Measurements from ENCODE around the gene C4BPB. TPM values are rescaled to one million over a fixed set of nuclear protein-coding genes. Genes with fewer than 3 reads are reported as not detected.

The C4BPB gene
- polyA plus RNA-seq, 1 donor (not counting 4 experiments of a cell fraction or from before 2014, with no cell fraction given), result not detected

DNA sequence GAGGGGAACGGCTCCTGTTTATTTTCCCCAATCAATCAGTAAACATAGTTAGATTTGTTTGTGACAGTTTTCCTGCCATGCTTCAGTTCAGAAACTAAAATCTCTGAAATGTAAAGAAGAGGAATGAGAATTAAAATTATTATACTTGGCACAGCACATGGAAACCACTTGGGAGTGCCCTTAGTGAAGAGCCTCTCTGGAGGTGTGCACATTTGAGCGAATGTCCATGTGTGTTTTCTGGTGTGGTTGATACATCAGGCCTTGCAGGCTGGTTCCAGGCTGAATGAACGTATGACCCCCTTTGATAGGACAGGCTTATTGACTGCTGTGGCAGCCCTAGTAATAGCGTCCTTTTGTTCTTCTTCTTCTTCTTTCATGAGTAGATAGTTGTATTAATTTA, 42.5 kb downstream of the C4BPB start:
- DNase-seq (ENCODE audit: low read depth, low spot score) (no peak), FAIRE-seq (no peak)
- no peak overlapping the region for H3K4me3 ChIP-seq (ENCODE audit: control insufficient read depth in 2 of 3, extremely low read depth in 1 of 3, insufficient read depth in 2 of 3, low read depth in 1 of 3, low read length in 3 of 3)
- H3K36me3 ChIP-seq (ENCODE audit: control insufficient read depth in 2 of 2, extremely low read depth in 1 of 2, insufficient read depth in 2 of 2, low read length in 2 of 2), result no peaks in the 10 kb centered on the region
- H3K9ac ChIP-seq (ENCODE audit: control insufficient read depth, extremely low read depth, insufficient read depth, low read length), result no peak overlapping the region
- no peak overlapping the region for H3K4me2 ChIP-seq (ENCODE audit: control insufficient read depth, extremely low read depth, insufficient read depth, low read depth, low read length)
- H3K79me2 ChIP-seq (ENCODE audit: control insufficient read depth, insufficient read depth, low read length), result no peaks in the 10 kb centered on the region
- H3K27ac ChIP-seq (ENCODE audit: control insufficient read depth, insufficient read depth, low read length), result no peak overlapping the region
- no peaks in the 10 kb centered on the region for H3K9me1 ChIP-seq (ENCODE audit: control insufficient read depth, extremely low read depth, insufficient read depth, low read length)
- no peaks in the 10 kb centered on the region for H4K20me1 ChIP-seq (ENCODE audit: control insufficient read depth, extremely low read depth, insufficient read depth, low read length)
- dilution Hi-C loops (cut with MboI; ENCODE audit: extremely low pct_ligation_motif_present, low sequenced_read_pairs), result no loop called here
- TF ChIP-seq CTCF (optimal IDR thresholded peaks at IDR 0.05 in 1 of 3, IDR thresholded peaks at IDR 0.05 in 1 of 3, conservative IDR thresholded peaks at IDR 0.05 in 1 of 3; ENCODE audit: extremely low read depth in 1 of 3, insufficient read depth in 2 of 3, low read length in 3 of 3), result no peak
- TF ChIP-seq EZH2 (IDR thresholded peaks at IDR 0.05; ENCODE audit: low read length), result no peak
- H3K27me3 ChIP-seq (ENCODE audit: control insufficient read depth, extremely low read depth, insufficient read depth, low read length), result no peaks in the 10 kb centered on the region
- no peaks in the 10 kb centered on the region for H3K9me3 ChIP-seq (ENCODE audit: control insufficient read depth, low read depth, low read length)
- H3K4me1 ChIP-seq (ENCODE audit: control insufficient read depth, extremely low read depth, insufficient read depth, low read length), result no peaks in the 10 kb centered on the region
- H2AFZ ChIP-seq (ENCODE audit: control insufficient read depth, low read length), result no peak overlapping the region

DNA sequence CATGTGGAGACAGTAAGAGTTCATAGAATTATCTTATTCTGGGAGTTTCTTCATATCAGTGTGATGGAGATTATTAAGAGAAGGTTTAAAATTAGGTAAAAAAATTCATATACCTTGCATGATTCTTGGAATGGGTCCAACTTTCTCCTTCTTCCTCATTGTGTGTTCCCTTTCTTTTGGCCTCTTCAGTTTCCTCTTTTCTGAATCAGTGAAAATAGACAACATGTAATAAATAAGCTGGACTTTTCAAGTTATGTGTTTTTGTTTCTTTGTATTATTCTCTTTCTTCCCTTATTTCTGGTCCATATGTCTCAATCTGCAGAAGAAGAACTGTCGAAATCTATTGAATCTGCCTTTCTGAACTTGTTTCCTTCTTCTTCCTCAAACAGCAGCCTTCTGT, 45.9 kb downstream of the C4BPB start:
- Histone ChIP-seq H3K27ac (ENCODE audit: control insufficient read depth, insufficient read depth, low read length) (no peak overlapping the region), H3K4me3 (ENCODE audit: control insufficient read depth in 2 of 3, extremely low read depth in 1 of 3, insufficient read depth in 2 of 3, low read depth in 1 of 3, low read length in 3 of 3) (no peak overlapping the region), H3K4me1 (ENCODE audit: control insufficient read depth, extremely low read depth, insufficient read depth, low read length) (no peaks in the 10 kb centered on the region), H3K36me3 (ENCODE audit: control insufficient read depth in 2 of 2, extremely low read depth in 1 of 2, insufficient read depth in 2 of 2, low read length in 2 of 2) (no peaks in the 10 kb centered on the region), H3K9ac (ENCODE audit: control insufficient read depth, extremely low read depth, insufficient read depth, low read length) (no peak overlapping the region), H4K20me1 (ENCODE audit: control insufficient read depth, extremely low read depth, insufficient read depth, low read length) (no peaks in the 10 kb centered on the region), H3K9me1 (ENCODE audit: control insufficient read depth, extremely low read depth, insufficient read depth, low read length) (no peaks in the 10 kb centered on the region), H2AFZ (ENCODE audit: control insufficient read depth, low read length) (no peak overlapping the region), H3K4me2 (ENCODE audit: control insufficient read depth, extremely low read depth, insufficient read depth, low read depth, low read length) (no peak overlapping the region), H3K27me3 (ENCODE audit: control insufficient read depth, extremely low read depth, insufficient read depth, low read length) (no peaks in the 10 kb centered on the region), H3K9me3 (ENCODE audit: control insufficient read depth, low read depth, low read length) (no peaks in the 10 kb centered on the region), H3K79me2 (ENCODE audit: control insufficient read depth, insufficient read depth, low read length) (no peaks in the 10 kb centered on the region)
- TF ChIP-seq EZH2 (IDR thresholded peaks at IDR 0.05; ENCODE audit: low read length), result no peak
- no peak for TF ChIP-seq CTCF (optimal IDR thresholded peaks at IDR 0.05 in 1 of 3, IDR thresholded peaks at IDR 0.05 in 1 of 3, conservative IDR thresholded peaks at IDR 0.05 in 1 of 3; ENCODE audit: extremely low read depth in 1 of 3, insufficient read depth in 2 of 3, low read length in 3 of 3)
- no peak for DNase-seq (ENCODE audit: low read depth, low spot score)
- FAIRE-seq, result no peak
- dilution Hi-C loops (cut with MboI; ENCODE audit: extremely low pct_ligation_motif_present, low sequenced_read_pairs), result no loop called here
